ENCODE data around the gene SMURF2.

GRCh38 chr17:64546716-64547115, 115.4 kb downstream of the SMURF2 start:
- TF ChIP-seq BRD4 (IDR thresholded peaks at IDR 0.05) = no peak
- no peak for TF ChIP-seq ZNF609 (CRISPR knock-in tag; IDR thresholded peaks at IDR 0.05; ENCODE audit: borderline replicate concordance)
- TF ChIP-seq RAD21 (CRISPR knock-in tag; conservative IDR thresholded peaks at IDR 0.05 in 1 of 2, IDR thresholded peaks at IDR 0.05 in 1 of 2) = no peak
- TF ChIP-seq ZC3H4 (CRISPR knock-in tag; IDR thresholded peaks at IDR 0.05; ENCODE audit: borderline replicate concordance) = no peak
- TF ChIP-seq RNF2 (IDR thresholded peaks at IDR 0.05) = no peak

Measured in K562 (cell line).